ENCODE measurements around the gene IGHMBP2. TPM values are rescaled to one million over a fixed set of nuclear protein-coding genes. Genes with fewer than 3 reads are reported as not detected.

Gene IGHMBP2
- 19.6 TPM for total RNA-seq
- polyA plus RNA-seq (ENCODE audit: insufficient read depth, low read depth, low replicate concordance), result 8.8 TPM
- long read RNA-seq, donor 1, partial matches to known transcripts, result 7 of 7 reads
- long read RNA-seq, donor 1, other reads (novel, unspliced or antisense), result 0 of 7 reads
- long read RNA-seq, donor 2, partial matches to known transcripts, result 0 of 2 reads
- long read RNA-seq, donor 2, other reads (novel, unspliced or antisense), result 0 of 2 reads
- long read RNA-seq, donor 3, partial matches to known transcripts, result 0 of 5 reads
- long read RNA-seq, donor 3, other reads (novel, unspliced or antisense), result 0 of 5 reads
- long read RNA-seq, donor 4, partial matches to known transcripts, result 0 of 3 reads
- long read RNA-seq, donor 4, other reads (novel, unspliced or antisense), result 0 of 3 reads
- long read RNA-seq, donor 5, partial matches to known transcripts, result 0 of 1 reads
- long read RNA-seq, donor 5, other reads (novel, unspliced or antisense), result 0 of 1 reads
- long read RNA-seq, donor 6, partial matches to known transcripts, result 0 of 1 reads
- long read RNA-seq, donor 6, other reads (novel, unspliced or antisense), result 0 of 1 reads
- long read RNA-seq, donor 7, partial matches to known transcripts, result 14 of 21 reads
- long read RNA-seq, donor 7, other reads (novel, unspliced or antisense), result 6 of 21 reads
- long read RNA-seq, donor 8, partial matches to known transcripts, result 0 of 2 reads
- long read RNA-seq, donor 8, other reads (novel, unspliced or antisense), result 0 of 2 reads
- long read RNA-seq, donor 9, result 0 reads
- long read RNA-seq, donor 10, partial matches to known transcripts, result 0 of 3 reads
- long read RNA-seq, donor 10, other reads (novel, unspliced or antisense), result 0 of 3 reads

GRCh38 chr11:68903288-68904247, at the start of gene IGHMBP2, which contains the start of gene MRPL21:
Gene IGHMBP2 (plus strand): TSS chr11:68903891. CDS start chr11:68903953, 62 bp downstream.
Gene MRPL21 (minus strand): TSS chr11:68903832. CDS start chr11:68903810, 22 bp downstream.
- H3K4me1 ChIP-seq (ENCODE audit: control insufficient read depth in 2 of 3, insufficient read depth in 2 of 3, low read depth in 1 of 3, low read length in 3 of 3), result peaks cover 0 to 15% (median 14%) of the 10 kb centered on the region in 3 donors
- no peaks in the 10 kb centered on the region for H3K27me3 ChIP-seq (ENCODE audit: control insufficient read depth, insufficient read depth, low read length)
- H3K27ac ChIP-seq (ENCODE audit: low read depth in 2 of 2, low read length in 2 of 2), result peak within 1 kb of the TSS; percentile 54 to 67
- DNase-seq, result peak; percentile 85 to 95 (median 92)
- H3K9me3 ChIP-seq (ENCODE audit: control insufficient read depth in 2 of 3, insufficient read depth in 1 of 3, low read length in 3 of 3), result no peaks in the 10 kb centered on the region
- peak within 1 kb of the TSS; percentile 95 to 100 (median 98) for H3K4me3 ChIP-seq (ENCODE audit: low read length in 3 of 3)
- intact Hi-C loops (cut with DNase I), result no loop called here
- TF ChIP-seq CTCF (IDR thresholded peaks at IDR 0.05; ENCODE audit: borderline replicate concordance, extremely low read depth, insufficient read depth), result no peak
- peaks cover 0 to 17% (median 13%) of the 10 kb centered on the region in 3 donors for H3K36me3 ChIP-seq (ENCODE audit: control insufficient read depth in 2 of 3, insufficient read depth in 3 of 3, low read length in 3 of 3)
- no peak for FAIRE-seq
- peak within 1 kb of the TSS; percentile 81 to 98 (median 88) for H3K9ac ChIP-seq (ENCODE audit: low read length in 3 of 3)

GRCh38 chr11:68854273-68854958, 49.3 kb upstream of the IGHMBP2 start:
- H3K9ac ChIP-seq (ENCODE audit: low read length in 3 of 3), result no peak overlapping the region
- no peak overlapping the region for H3K27ac ChIP-seq (ENCODE audit: low read depth in 2 of 2, low read length in 2 of 2)
- H3K4me1 ChIP-seq (ENCODE audit: control insufficient read depth in 2 of 3, insufficient read depth in 2 of 3, low read depth in 1 of 3, low read length in 3 of 3), result peaks cover 0 to 6% (median 4%) of the 10 kb centered on the region in 3 donors
- no peak for FAIRE-seq
- no peaks in the 10 kb centered on the region for H3K36me3 ChIP-seq (ENCODE audit: control insufficient read depth in 2 of 3, insufficient read depth in 3 of 3, low read length in 3 of 3)
- DNase-seq, result peak in 3 of 5 donors; percentile 32 to 60 (median 56)
- H3K9me3 ChIP-seq (ENCODE audit: control insufficient read depth in 2 of 3, insufficient read depth in 1 of 3, low read length in 3 of 3), result no peaks in the 10 kb centered on the region
- H3K27me3 ChIP-seq (ENCODE audit: control insufficient read depth, insufficient read depth, low read length), result no peaks in the 10 kb centered on the region
- TF ChIP-seq CTCF (IDR thresholded peaks at IDR 0.05; ENCODE audit: borderline replicate concordance, extremely low read depth, insufficient read depth), result no peak
- H3K4me3 ChIP-seq (ENCODE audit: low read length in 3 of 3), result no peak overlapping the region
- intact Hi-C loops (cut with DNase I), result no loop called here
